Activated CD4-positive, alpha-beta T cell treated with anti-CD3 and anti-CD28 coated beads for 4 hours (primary cell): ENCODE results near the gene PIK3R1.

Source experiments
- DNase-seq, 2 donors: peaks; one replicate each; pipeline ENCODE4 v3.0.0-alpha.2; 2020

PIK3R1 gene

GRCh38 chr5:68303038-68303738 is 87.6 kb downstream of the PIK3R1 start:
- DNase-seq: no peak

GRCh38 chr5:68303754-68304420 is 88.3 kb downstream of the PIK3R1 start:
- DNase-seq: no peak

DNA sequence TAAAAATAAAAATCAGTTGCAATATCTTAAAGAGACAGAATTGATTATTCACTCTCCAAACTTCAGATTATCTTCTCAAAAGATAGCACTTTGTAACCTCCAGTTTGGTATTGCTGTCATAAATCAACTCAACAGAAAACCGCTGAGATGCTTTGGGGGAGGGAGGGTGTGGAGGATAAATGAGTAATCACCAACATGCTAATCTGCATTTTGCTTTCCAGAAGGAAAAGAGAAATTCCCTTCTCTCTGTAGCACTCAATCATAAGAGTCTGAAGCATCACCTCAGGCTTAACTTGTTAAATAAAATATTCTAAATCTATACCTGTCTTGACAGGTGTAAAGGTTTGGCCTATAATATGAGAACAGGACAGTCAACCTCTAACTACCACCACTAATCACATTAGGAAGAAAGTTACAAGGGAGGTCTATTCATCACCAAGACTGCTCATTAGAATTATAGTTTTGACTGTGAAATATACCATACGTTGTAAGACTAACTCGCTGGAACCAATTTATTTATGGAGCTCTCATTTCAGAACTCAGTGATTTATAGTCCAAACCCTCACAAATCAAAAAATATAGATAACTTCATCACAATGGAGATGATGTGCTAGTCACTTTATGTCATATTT is 89.0 kb downstream of the PIK3R1 start:
- DNase-seq: no peak

DNA sequence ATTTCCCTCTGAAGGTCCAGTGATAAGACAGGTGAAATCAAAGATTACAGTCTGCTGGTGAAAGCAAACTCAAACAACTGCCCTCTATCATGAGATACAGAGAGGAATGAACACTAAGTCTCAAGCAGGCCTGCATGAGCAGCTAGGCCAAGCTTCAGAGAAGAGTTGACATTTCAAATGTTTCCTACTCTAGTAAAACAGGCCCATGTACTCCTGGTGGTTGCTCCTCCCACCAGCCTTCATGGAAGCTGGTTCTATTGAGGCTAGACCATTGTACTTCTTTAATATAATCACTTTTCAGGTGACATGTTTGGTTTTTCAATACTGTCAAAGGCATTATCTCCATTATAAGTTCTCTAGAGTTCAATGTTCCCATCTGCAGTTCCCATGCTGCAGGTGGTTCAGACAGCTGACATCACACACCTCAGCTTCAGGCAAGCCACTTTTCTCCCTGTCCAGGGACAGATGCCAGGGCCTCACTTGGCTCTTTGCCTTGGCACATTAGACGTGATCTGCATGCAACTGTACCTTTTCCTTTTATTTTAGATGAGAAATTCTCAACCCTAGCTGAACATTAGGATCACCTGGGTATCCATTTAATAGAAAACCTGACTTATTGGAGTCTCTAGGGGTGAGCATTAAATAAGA is 89.8 kb downstream of the PIK3R1 start:
- DNase-seq: no peak

DNA sequence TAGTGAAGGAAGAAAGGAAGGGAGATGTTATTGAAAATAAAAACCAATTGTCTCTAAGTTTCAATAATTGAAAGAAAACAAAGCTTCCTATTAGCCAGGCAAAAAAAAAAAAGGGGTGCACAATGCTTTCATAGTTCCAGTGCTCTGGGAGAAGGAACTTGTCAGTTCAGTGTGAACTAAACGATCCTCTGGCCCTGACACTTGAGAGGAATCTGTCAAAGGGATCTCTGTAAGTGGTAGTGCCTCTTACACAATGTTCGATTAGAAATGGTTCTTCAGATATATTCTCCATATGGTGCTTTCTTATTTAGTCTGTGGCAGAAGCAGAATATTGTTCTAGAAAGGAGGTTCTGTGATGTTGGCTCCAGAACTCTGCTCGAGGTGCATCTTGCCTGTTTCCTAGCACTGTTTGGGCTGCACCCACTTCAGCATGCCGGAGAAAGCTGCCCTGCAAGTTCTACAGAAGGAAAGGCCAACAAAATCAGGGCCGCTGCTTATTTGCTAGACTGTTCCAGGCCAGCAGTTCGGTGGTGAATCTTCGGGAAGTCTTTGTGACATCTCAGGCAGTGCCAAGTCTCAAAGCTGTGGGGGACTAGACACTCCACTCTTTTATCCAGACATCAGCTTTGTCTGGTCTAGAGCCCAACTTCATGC is 90.9 kb downstream of the PIK3R1 start:
- DNase-seq: no peak

DNA sequence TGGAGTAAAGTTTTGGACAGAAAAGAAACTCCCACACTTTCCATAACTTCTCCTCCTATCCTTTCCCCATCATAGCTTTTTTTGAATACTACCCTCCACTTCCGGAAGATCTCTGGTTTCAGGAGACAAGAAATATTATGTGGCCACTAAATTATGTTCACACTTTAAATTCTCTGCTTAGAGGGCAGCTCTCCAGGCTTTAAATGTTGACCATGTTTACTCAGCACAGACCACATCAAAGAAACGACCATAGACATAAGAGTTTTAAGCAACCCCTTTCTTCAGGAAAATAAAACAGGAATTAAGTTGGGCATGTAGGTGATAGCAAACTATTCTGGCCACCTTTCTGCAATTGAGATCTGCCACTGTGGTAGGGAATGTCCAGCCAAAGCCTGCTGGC is 97.8 kb downstream of the PIK3R1 start:
- no peak for DNase-seq

DNA sequence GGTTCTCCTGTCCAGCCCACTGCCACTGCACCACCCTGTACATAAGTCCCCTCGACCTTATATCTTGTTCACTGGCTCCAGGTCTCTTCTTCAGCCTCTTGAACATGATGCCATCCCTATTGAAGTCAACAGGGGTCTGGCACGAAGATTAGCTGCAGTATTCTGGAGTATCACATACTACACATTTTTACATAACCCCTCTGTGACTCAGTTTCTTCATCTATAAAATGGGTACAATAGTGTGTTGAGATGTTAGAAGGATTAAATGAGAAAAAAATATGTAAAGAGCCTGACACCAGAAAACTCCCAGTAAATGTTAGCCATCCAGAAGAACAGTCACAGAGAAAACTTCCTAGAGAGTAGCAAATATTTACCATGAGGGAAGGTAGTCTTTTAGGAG is 98.9 kb downstream of the PIK3R1 start:
- no peak for DNase-seq

- peak; percentile 33 to 39 for DNase-seq
Observed at GRCh38 chr5:68315679-68316271, 100.2 kb downstream of the PIK3R1 start.

DNA sequence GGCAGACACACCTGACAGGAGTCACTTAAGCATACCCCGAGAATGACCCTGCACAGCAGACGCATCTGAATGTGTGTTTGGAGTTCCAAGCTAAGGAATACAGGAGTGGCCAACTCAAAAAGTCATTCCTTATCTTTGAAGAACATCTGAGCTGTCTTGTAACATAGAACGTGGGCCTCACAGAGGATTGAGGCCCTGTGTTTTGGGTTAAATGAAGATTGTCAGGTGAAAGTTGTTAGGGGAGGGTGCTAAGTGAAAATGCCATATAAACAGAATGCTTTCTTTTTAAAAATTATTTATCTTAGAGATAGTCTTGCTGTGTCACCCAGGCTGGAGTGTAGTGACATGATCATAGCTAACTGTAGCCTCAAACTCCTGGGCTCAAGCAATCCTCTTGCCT is 100.9 kb downstream of the PIK3R1 start:
- DNase-seq: no peak

GRCh38 chr5:68317646-68318045 is 102.1 kb downstream of the PIK3R1 start:
- no peak for DNase-seq

GRCh38 chr5:68318955-68319705 is 103.6 kb downstream of the PIK3R1 start:
- no peak for DNase-seq

GRCh38 chr5:68319706-68320412 is 104.3 kb downstream of the PIK3R1 start:
- DNase-seq: no peak

DNA sequence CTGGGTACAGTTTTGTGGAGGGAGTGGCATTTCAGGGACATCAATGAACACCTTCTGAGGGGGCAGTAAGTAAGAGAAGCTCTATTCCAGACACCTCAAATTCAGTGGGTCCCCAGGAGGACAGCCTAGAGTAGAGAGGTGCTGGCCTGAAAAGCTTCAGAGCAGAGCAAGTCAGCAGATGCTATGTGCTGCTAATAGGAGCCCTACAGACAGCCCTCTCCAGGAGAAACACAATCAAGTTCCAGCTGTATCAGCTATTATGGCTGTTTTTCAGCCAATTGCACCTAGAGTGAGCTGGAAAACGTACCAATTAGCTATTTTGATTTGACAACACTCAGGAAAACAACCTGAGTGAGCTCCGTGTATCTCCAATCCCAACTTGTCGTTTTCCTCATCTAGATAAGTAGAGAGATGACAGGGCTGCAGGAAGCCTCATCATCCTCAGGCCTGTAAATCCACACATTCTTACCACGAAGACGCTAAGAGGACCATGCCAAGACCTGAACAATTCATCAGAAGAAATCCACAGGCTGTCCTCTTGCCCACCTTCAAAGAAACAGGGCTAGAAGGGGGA is 104.9 kb downstream of the PIK3R1 start:
- no peak for DNase-seq

DNA sequence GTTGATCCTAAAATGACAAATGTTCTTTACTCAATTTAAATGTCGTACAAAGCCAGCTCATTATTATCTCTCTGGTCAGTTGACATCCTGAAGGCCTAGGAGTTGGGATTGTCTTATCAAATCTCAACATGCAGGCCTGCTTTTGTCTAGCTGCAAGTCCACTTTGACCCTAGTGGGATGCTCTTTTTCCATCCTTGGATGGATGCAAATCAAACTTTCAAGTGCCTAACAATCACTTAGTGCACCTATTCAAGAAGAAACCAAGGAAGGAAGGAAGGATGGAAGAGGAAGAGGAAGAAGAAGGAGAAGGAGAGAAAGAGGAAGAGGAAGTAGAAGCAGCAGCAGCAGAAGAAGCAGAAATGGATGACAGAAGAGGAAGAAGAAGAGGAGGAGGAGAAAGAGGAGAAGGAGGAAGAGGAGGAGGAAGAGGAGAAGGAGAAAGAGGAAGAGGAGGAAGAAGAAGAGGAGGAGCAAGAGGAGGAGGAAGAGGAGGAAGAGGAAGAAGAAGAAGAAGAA is 109.6 kb downstream of the PIK3R1 start:
- no peak for DNase-seq

GRCh38 chr5:68329554-68330255 is 114.1 kb downstream of the PIK3R1 start:
- no peak for DNase-seq

- DNase-seq: no peak
Observed at GRCh38 chr5:68330574-68330973, 115.0 kb downstream of the PIK3R1 start.

GRCh38 chr5:68331192-68332079 is 115.9 kb downstream of the PIK3R1 start:
- DNase-seq: no peak

- DNase-seq: no peak
Observed at GRCh38 chr5:68332080-68332451, 116.5 kb downstream of the PIK3R1 start.

GRCh38 chr5:68332556-68332955 is 117.0 kb downstream of the PIK3R1 start:
- DNase-seq: no peak
